Forelimb muscle (tissue), 1 donor: ENCODE results near the gene GPATCH4. TPM values are rescaled to one million over a fixed set of nuclear protein-coding genes. Genes with fewer than 3 reads are reported as not detected.
A peak's percentile ranks its signal among the peaks of the same experiment; 100 is the strongest.
"Not testable (repeated sequence)": the region's sequence is repeated elsewhere in the genome, so short reads cannot be mapped to it uniquely, and the experiment has no call there.

Experiments used
- DNase-seq: peaks from one replicate; pipeline ENCODE4 v3.0.0-alpha.2; 2013; ENCODE audit warnings: low read depth
- polyA plus RNA-seq: library from polyadenylated mRNA; unstranded; fragments of 120-200 nt; gene quantifications from one replicate; pipeline ENCODE4 v1.2.1, GENCODE V29; 2013; ENCODE audit not compliant: insufficient read length

GPATCH4 gene
- polyA plus RNA-seq = 30.5 TPM

- DNase-seq = peak; percentile 55
These were observed at the start of gene GPATCH4 for GRCh38 chr1:156601122-156601830. Gene GPATCH4, minus strand, starts transcription at chr1:156601479.

- no peak for DNase-seq
These were observed 47.7 kb upstream of the GPATCH4 start for GRCh38 chr1:156648951-156649350.

DNA sequence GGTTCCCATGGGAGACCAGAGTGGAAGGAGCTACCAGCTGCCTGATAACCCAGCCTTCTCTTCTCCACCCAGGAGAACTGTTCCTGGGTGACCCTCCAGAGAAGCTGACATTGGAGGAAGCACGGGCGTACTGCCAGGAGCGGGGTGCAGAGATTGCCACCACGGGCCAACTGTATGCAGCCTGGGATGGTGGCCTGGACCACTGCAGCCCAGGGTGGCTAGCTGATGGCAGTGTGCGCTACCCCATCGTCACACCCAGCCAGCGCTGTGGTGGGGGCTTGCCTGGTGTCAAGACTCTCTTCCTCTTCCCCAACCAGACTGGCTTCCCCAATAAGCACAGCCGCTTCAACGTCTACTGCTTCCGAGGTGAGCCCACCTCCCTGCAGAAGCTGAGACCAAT is 47.2 kb upstream of the GPATCH4 start:
- no peak for DNase-seq

DNA sequence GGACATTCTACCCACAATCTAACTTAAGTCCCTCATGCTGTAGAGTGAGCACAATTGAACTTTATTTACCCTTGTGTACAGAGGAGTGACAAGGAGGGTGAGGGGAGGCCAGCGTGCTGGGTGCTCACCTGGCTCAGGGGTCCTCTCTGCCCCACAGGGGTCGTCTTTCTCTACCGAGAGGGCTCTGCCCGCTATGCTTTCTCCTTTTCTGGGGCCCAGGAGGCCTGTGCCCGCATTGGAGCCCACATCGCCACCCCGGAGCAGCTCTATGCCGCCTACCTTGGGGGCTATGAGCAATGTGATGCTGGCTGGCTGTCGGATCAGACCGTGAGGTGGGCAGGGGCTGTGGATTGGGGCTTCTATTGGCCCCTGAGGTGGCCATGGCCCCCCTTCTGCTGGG is 46.1 kb upstream of the GPATCH4 start:
- no peak for DNase-seq

GRCh38 chr1:156646738-156647211 is 45.5 kb upstream of the GPATCH4 start:
- no peak for DNase-seq

- no peak for DNase-seq
These were observed 44.4 kb upstream of the GPATCH4 start for GRCh38 chr1:156645666-156646065.

GRCh38 chr1:156645056-156645455 is 43.8 kb upstream of the GPATCH4 start:
- no peak for DNase-seq

DNA sequence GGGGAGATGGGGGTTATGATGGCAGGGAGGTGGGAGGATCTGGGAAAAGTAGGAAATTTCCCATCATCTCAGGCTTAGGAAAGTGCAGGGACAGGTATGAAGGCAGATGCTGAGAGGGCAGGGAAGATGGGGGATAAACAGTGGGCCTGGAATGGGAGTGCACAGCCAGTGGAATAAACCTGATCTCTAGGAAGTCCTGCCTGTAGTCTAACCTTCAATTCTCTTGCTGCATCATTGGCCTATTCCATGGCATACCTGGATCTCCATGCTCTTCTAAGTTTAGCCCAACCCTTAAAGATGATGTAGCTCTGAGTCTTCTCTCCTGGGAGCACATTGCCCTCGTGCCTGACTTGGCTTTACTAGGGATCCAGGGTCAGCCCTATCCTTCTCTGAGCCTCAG is 43.4 kb upstream of the GPATCH4 start:
- DNase-seq = no peak

DNA sequence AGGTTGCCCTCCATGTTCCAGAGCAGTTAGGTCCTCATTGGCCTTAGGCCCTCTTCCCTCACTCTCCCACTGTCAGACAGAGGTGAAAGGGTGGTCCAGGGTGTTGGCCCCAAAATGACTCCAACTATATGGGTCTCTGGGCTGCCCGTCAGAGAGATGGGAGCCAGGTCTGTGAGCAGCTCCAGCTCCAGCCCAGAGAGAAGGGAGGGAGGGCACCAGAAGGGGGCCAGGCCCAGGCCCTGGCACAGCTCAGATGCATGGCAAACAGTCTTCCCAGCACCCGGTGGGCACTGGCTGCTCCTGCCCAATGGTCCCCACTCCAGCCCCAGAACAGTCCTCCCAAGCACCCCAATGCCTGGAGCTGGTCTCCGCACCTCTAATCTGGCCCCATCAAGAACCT is 42.9 kb upstream of the GPATCH4 start:
- DNase-seq = no peak

DNA sequence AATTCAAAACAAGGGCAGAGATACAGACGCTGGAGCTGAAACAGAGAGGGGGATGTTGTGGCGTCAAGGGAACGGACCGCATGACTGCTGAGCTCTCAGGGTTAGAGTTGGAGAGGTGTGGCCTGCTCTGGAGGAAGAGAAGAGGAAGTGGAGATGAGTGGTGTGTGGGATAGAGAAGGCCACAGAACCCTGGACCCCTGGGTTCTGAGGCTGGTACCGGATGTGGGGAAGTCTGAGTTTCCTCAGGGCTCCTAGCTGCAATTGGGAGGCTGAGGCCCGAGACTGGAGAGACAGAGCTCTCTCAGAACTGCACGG is 42.5 kb upstream of the GPATCH4 start:
- no peak for DNase-seq

GRCh38 chr1:156643049-156643777 is 41.9 kb upstream of the GPATCH4 start:
- DNase-seq = no peak

GRCh38 chr1:156642265-156643048 is 41.2 kb upstream of the GPATCH4 start:
- no peak for DNase-seq

GRCh38 chr1:156641761-156642264 is 40.5 kb upstream of the GPATCH4 start, which contains the start of gene BCAN:
Gene BCAN, plus strand, starts transcription at chr1:156642117. Its CDS starts 3,938 bp downstream, at chr1:156646055.
- DNase-seq = no peak

DNA sequence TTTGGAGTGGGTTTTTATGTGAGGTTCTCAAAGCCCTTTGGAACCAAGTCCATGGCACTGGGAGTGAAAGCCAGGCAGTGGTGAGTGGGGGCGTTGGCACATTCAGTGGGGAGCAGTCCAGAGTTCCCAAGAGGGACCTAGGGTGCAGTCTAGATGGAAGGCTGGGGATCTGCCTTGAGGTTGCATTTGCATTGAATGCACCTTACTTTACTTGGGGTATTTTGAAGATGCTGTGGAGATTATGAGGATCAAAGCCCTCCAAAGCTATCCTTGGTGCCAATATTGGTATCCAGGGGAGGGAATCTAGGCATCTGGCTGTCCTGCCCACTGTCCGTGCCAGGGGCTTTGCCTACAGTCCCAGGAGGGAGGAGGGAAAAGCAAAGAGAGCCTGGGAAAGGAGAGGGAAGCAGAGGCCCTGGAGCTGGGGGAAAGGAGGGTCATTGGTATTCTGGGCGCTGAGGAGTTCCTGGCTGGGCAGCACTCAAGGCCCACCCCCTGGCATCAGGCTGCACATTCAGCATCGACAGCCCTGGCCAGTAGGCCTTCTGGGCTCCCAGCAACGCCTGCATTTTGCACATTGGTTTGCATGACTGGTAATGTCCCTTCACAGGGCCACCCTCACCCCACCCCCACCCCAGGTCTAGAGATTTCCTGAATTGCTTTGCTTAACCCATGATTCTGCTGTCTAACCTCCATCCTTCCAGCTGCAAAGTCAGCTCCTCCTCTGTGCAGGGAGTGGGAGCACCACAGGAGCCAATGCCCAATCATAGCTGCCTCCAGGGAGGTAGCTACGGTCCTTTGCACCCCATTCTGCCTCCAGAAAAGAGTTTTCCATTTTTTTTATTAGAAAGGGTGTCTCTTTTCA is 39.8 kb upstream of the GPATCH4 start:
- no peak for DNase-seq

DNA sequence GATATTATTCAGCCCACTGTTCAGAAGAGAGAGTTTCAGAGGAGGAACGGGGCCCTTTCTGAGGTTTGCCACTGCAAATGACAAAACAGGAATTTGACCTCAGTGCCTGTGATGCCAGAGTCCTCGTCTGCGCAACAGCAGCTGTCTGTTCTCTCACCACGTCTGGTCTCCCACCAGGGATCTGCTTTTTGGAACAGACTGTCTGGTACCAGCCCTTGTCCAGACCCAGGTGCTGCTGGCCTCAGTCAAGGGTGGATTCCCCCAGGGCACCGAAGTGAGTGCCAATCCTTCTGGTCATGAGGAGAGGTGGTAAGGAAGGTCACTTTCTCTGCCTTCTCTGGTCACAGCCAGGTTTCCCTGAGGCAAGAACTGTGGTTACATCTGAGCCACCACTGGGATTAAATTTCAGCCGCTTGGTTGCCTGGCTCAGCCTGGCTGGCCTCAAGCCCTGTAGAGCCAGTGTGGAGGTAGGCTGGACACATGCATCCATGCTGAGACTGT is 38.4 kb upstream of the GPATCH4 start:
- DNase-seq = no peak

DNA sequence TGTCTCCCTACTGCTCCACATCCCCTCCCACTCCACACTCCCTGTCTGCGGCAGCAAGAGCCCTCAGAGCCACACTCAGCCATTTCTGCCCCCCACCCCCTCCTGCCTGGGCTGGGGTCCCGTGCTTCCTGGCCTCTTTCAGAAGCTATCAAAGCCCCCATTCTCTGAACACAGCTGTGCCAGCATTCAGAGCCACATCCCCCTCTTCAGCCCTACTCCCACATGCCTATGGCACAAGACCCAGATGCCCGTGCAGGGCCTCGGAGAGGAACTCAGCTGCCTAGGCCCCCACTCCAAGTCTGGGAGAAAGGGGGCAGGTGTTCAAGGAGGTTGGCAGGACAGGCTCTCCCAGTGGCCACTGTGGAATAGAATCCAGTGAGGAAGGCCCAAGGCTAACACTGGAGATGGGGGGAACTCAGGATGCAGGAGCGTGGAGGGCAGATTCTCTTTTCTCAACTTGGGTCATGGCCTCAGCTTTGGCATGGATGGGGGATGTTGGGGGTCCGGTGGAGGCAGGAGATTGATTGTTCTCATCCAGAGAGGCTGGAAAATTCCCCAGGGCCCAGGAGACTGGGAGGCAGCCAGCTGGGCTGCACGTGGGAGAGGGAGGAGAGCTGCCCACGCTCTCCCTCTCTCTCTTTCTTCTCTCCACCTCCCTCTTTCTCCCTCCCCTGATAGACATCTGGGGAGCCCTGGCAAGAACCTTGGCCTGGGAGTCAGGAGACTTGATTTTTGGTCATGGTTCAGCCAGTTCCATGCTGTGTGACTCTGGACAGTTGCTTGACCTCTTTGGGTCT is 37.1 kb upstream of the GPATCH4 start:
- DNase-seq = no peak

- DNase-seq = no peak
These were observed 31.1 kb upstream of the GPATCH4 start for GRCh38 chr1:156632355-156632754.

- DNase-seq = not testable (repeated sequence)
These were observed 29.9 kb upstream of the GPATCH4 start for GRCh38 chr1:156631152-156631551.

GRCh38 chr1:156629823-156630449 is 28.7 kb upstream of the GPATCH4 start:
- DNase-seq = no peak
